WTC11 (cell line): ENCODE data around the gene WASF3. TPM values are rescaled to one million over a fixed set of nuclear protein-coding genes. Genes with fewer than 3 reads are reported as not detected.

Source experiments
- ATAC-seq: fragments of 200-7000 bp; cut with Tn5 transposase; 2 replicates; pipeline ENCODE4 v1.10.0; 2021; ENCODE audit warnings: mild to moderate bottlenecking, moderate library complexity
- CTCF ChIA-PET: fragments of 300-600 bp; sonication (Branson Sonifier 250); formaldehyde crosslinking; loops from one replicate; lab custom pipeline; 2021; ENCODE audit warnings: antibody characterized with exemption; lab: Charles Lee
- POLR2A ChIA-PET: fragments of 350-600 bp; sonication (Branson Sonifier 250); formaldehyde crosslinking; loops from one replicate; lab custom pipeline; 2021; ENCODE audit warnings: antibody characterized with exemption; lab: Charles Lee
- DNase-seq: peaks from one replicate; pipeline ENCODE4 v3.0.0; 2021; ENCODE audit warnings: low spot score
- H3K27ac Mint-ChIP-seq: 2 replicates; pipeline ENCODE4 v1.8.0; 2021; ENCODE audit warnings: mixed read lengths
- H3K27me3 Mint-ChIP-seq: 2 replicates; pipeline ENCODE4 v1.8.0; 2021; ENCODE audit warnings: low read depth, mild to moderate bottlenecking, moderate library complexity, mixed read lengths
- H3K36me3 Mint-ChIP-seq: 2 replicates; pipeline ENCODE4 v1.8.0; 2021; ENCODE audit warnings: mixed read lengths
- H3K4me1 Mint-ChIP-seq: 2 replicates; pipeline ENCODE4 v1.8.0; 2022; ENCODE audit warnings: mixed read lengths
- H3K4me3 Mint-ChIP-seq: 2 replicates; pipeline ENCODE4 v1.8.0; 2021; ENCODE audit warnings: mild to moderate bottlenecking, moderate library complexity, mixed read lengths
- H3K9me3 Mint-ChIP-seq: 2 replicates; pipeline ENCODE4 v1.8.0; 2021; ENCODE audit warnings: mixed read lengths
- AR ChIP-seq: fragments of 250-450 bp; sonication (Bioruptor Pico); IDR thresholded peaks from 2 replicates; pipeline ENCODE4 v1.9.0; 2021; ENCODE audit warnings: mild to moderate bottlenecking
- CREB1 ChIP-seq: sonication (generic); formaldehyde crosslinking; IDR thresholded peaks from 2 replicates; pipeline ENCODE4 v1.8.0; 2023; ENCODE audit warnings: mild to moderate bottlenecking, missing genetic modification reagents
- CREM ChIP-seq: sonication (generic); formaldehyde crosslinking; IDR thresholded peaks from 2 replicates; pipeline ENCODE4 v1.8.1; 2022; ENCODE audit warnings: mild to moderate bottlenecking, missing genetic modification reagents, moderate library complexity
- E2F4 ChIP-seq: sonication (generic); formaldehyde crosslinking; IDR thresholded peaks from 2 replicates; pipeline ENCODE4 v1.8.1; 2022; ENCODE audit warnings: low read depth, mild to moderate bottlenecking, moderate library complexity, missing genetic modification reagents, borderline replicate concordance
- ESRRA ChIP-seq: sonication (generic); formaldehyde crosslinking; IDR thresholded peaks from 2 replicates; pipeline ENCODE4 v1.8.1; 2022; ENCODE audit warnings: mild to moderate bottlenecking, missing genetic modification reagents, borderline replicate concordance
- ETV6 ChIP-seq: sonication (generic); formaldehyde crosslinking; IDR thresholded peaks from 2 replicates; pipeline ENCODE4 v1.8.1; 2022; ENCODE audit warnings: mild to moderate bottlenecking, missing genetic modification reagents
- FOXP4 ChIP-seq: sonication (generic); formaldehyde crosslinking; IDR thresholded peaks from 2 replicates; pipeline ENCODE4 v1.8.0; 2022; ENCODE audit warnings: mild to moderate bottlenecking, missing genetic modification reagents
- GABPB1 ChIP-seq: sonication (generic); formaldehyde crosslinking; IDR thresholded peaks from 2 replicates; pipeline ENCODE4 v1.8.1; 2023; ENCODE audit warnings: mild to moderate bottlenecking, missing genetic modification reagents
- HMGXB4 ChIP-seq: sonication (generic); formaldehyde crosslinking; IDR thresholded peaks from 2 replicates; pipeline ENCODE4 v1.8.1; 2023; ENCODE audit warnings: mild to moderate bottlenecking, moderate library complexity, missing genetic modification reagents
- IRF2 ChIP-seq: sonication (generic); formaldehyde crosslinking; IDR thresholded peaks from 2 replicates; pipeline ENCODE4 v1.8.0; 2022; ENCODE audit warnings: low read depth, missing genetic modification reagents, borderline replicate concordance
- MAX ChIP-seq: sonication (generic); formaldehyde crosslinking; IDR thresholded peaks from 2 replicates; pipeline ENCODE4 v1.8.0; 2022; ENCODE audit warnings: mild to moderate bottlenecking, missing genetic modification reagents
- MYBL2 ChIP-seq: sonication (generic); formaldehyde crosslinking; IDR thresholded peaks from 2 replicates; pipeline ENCODE4 v1.8.1; 2023; ENCODE audit warnings: mild to moderate bottlenecking, moderate library complexity, missing genetic modification reagents
- PRDM15 ChIP-seq: sonication (generic); formaldehyde crosslinking; IDR thresholded peaks from 2 replicates; pipeline ENCODE4 v1.8.0; 2022; ENCODE audit warnings: missing genetic modification reagents
- RORB ChIP-seq: fragments of 250-450 bp; sonication (Bioruptor Pico); IDR thresholded peaks from 2 replicates; pipeline ENCODE4 v1.9.0; 2021; ENCODE audit warnings: mild to moderate bottlenecking
- SOX15 ChIP-seq: fragments of 250-450 bp; sonication (Bioruptor Pico); IDR thresholded peaks from 2 replicates; pipeline ENCODE4 v1.9.0; 2021; ENCODE audit warnings: mild to moderate bottlenecking
- ZNF121 ChIP-seq: sonication (generic); formaldehyde crosslinking; IDR thresholded peaks from 2 replicates; pipeline ENCODE4 v1.8.0; 2023; ENCODE audit warnings: missing genetic modification reagents
- ZNF423 ChIP-seq: fragments of 250-450 bp; sonication (Bioruptor Pico); IDR thresholded peaks from 2 replicates; pipeline ENCODE4 v2.1.2; 2022; ENCODE audit warnings: mild to moderate bottlenecking, moderate library complexity
- ZNF425 ChIP-seq: fragments of 250-450 bp; sonication (Bioruptor Pico); conservative IDR thresholded peaks from 2 replicates; pipeline ENCODE4 v1.9.0; 2021; ENCODE audit warnings: mild to moderate bottlenecking
- total RNA-seq: library from RNA; stranded (reverse); gene quantifications from 3 replicates; pipeline ENCODE4 v1.2.3, GENCODE V29; 2021

WASF3 gene
- total RNA-seq, 1 experiment from 2014 or later = 26.8 TPM

GRCh38 chr13:26707122-26708006 lies 149.9 kb downstream of the WASF3 start (continued):
- no peak for TF ChIP-seq FOXP4
- TF ChIP-seq IRF2 (CRISPR knock-in tag) = no peak
- TF ChIP-seq MAX (CRISPR knock-in tag) = no peak
- TF ChIP-seq AR = no peak
- no peak for TF ChIP-seq GABPB1 (CRISPR knock-in tag)
- no peak for TF ChIP-seq ZNF121 (CRISPR knock-in tag)
- no peak for TF ChIP-seq HMGXB4 (CRISPR knock-in tag)

GRCh38 chr13:26708007-26708297 lies 150.5 kb downstream of the WASF3 start:
- Mint-ChIP-seq H3K9me3 (peaks cover 10% of the 10 kb centered on the region), H3K27ac (no peak overlapping the region), H3K36me3 (peaks cover 11% of the 10 kb centered on the region), H3K4me3 (no peak overlapping the region), H3K27me3 (peaks cover 6% of the 10 kb centered on the region), H3K4me1 (peaks cover 21% of the 10 kb centered on the region)
- ChIA-PET POLR2A (no interaction called here), CTCF (interaction anchor here (0.7 to 7.8 kb wide), 16 partner anchors 9 to 522 kb away, joined by 3 to 107 read pairs (median 4); no protein-coding TSS in a partner anchor)
- DNase-seq (no peak), ATAC-seq (peak; percentile 12)
- TF ChIP-seq SOX15 (no peak), ETV6 (no peak), ESRRA (CRISPR knock-in tag) (no peak), RORB (no peak), MYBL2 (CRISPR knock-in tag) (no peak), ZNF423 (no peak), E2F4 (CRISPR knock-in tag) (no peak), CREM (CRISPR knock-in tag) (no peak), CREB1 (CRISPR knock-in tag) (no peak), FOXP4 (no peak), ZNF425 (CRISPR knock-in tag) (no peak), PRDM15 (no peak)
